CD14-positive monocyte (primary cell): ENCODE measurements around the gene CCL27. TPM values are rescaled to one million over a fixed set of nuclear protein-coding genes. Genes with fewer than 3 reads are reported as not detected.

Source experiments
- DNase-seq, 3 donors: peaks; one replicate each; pipeline ENCODE4 v3.0.0-alpha.2; 2011 to 2022
- H2AFZ ChIP-seq: 2 replicates; pipeline ENCODE4 v1.6.0; 2012; ENCODE audit warnings: mild to moderate bottlenecking, low read depth, low read length, inconsistent platforms; ENCODE audit not compliant: insufficient read depth, poor library complexity, severe bottlenecking
- H3K27ac ChIP-seq, 2 donors: 1 replicate in 1 of 2; 2 replicates in 1 of 2; pipeline ENCODE4 v1.5.1; 2012 to 2013; ENCODE audit warnings: low read length in 2 of 2, control low read depth in 1 of 2, inconsistent platforms in 1 of 2, low read depth in 1 of 2, mild to moderate bottlenecking in 1 of 2
- H3K27me3 ChIP-seq, 2 donors: one replicate each; pipeline versions ENCODE4 v1.6.0 to v1.6.1; 2011 to 2013; ENCODE audit warnings: low read length in 2 of 2; ENCODE audit not compliant: control insufficient read depth in 2 of 2, insufficient read depth in 2 of 2
- H3K36me3 ChIP-seq, 2 donors: replicated peaks in 1 of 2; 1 replicate in 1 of 2; 2 replicates in 1 of 2; pipeline versions ENCODE4 v1.5.1 to v1.6.1; 2012 to 2013; ENCODE audit warnings: low read length in 2 of 2, control low read depth in 1 of 2, inconsistent platforms in 1 of 2, mild to moderate bottlenecking in 1 of 2; ENCODE audit not compliant: insufficient read depth in 2 of 2, control insufficient read depth in 1 of 2
- H3K4me1 ChIP-seq, 2 donors: 1 replicate in 1 of 2; 2 replicates in 1 of 2; pipeline versions ENCODE4 v1.5.1 to v1.6.1; 2012 to 2013; ENCODE audit warnings: low read length in 2 of 2, control low read depth in 1 of 2, inconsistent platforms in 1 of 2, mild to moderate bottlenecking in 1 of 2, moderate library complexity in 1 of 2; ENCODE audit not compliant: insufficient read depth in 2 of 2, control insufficient read depth in 1 of 2
- H3K4me2 ChIP-seq: replicated peaks from 2 replicates; pipeline ENCODE3; 2012; ENCODE audit warnings: low read length, moderate library complexity, mild to moderate bottlenecking; ENCODE audit not compliant: poor library complexity, severe bottlenecking; ENCODE audit errors: extremely low read depth
- H3K4me3 ChIP-seq, 3 experiments: fragments of 200-600 bp in 1 of 3; sonication (generic) in 1 of 3; replicated peaks in 1 of 3; 1 replicate in 2 of 3; 2 replicates in 1 of 3; pipeline ENCODE4 v1.5.1; 2011 to 2013; ENCODE audit warnings: low read length in 3 of 3, mild to moderate bottlenecking in 3 of 3, control low read depth in 2 of 3, low read depth in 2 of 3, inconsistent platforms in 1 of 3, moderate library complexity in 1 of 3
- H3K79me2 ChIP-seq: 2 replicates; pipeline ENCODE4 v1.6.0; 2012; ENCODE audit warnings: mild to moderate bottlenecking, control low read depth, inconsistent platforms, low read length, moderate library complexity; ENCODE audit not compliant: insufficient read depth
- H3K9ac ChIP-seq: 2 replicates; pipeline ENCODE4 v1.6.0; 2017; ENCODE audit warnings: low read length, mild to moderate bottlenecking; ENCODE audit not compliant: insufficient read depth, poor library complexity, severe bottlenecking
- H3K9me3 ChIP-seq, 2 donors: replicated peaks in 1 of 2; 1 replicate in 1 of 2; 2 replicates in 1 of 2; pipeline versions ENCODE4 v1.5.1 to v1.6.1; 2012 to 2013; ENCODE audit warnings: low read length in 2 of 2, control low read depth in 1 of 2; ENCODE audit not compliant: control insufficient read depth in 1 of 2, insufficient read depth in 1 of 2
- H4K20me1 ChIP-seq: 2 replicates; pipeline ENCODE4 v1.6.0; 2012; ENCODE audit warnings: mild to moderate bottlenecking, low read length, control low read depth, moderate library complexity; ENCODE audit not compliant: insufficient read depth
- H3K27ac Mint-ChIP-seq, 7 donors: one replicate each; pipeline ENCODE4 v1.8.0; 2020; ENCODE audit warnings: mild to moderate bottlenecking in 7 of 7, mixed read lengths in 7 of 7, moderate library complexity in 6 of 7, inconsistent platforms in 2 of 7
- H3K27me3 Mint-ChIP-seq, 3 donors: one replicate each; pipeline ENCODE4 v1.8.0; 2021 to 2022; ENCODE audit warnings: low read depth in 3 of 3, mild to moderate bottlenecking in 3 of 3, mixed read lengths in 3 of 3, moderate library complexity in 3 of 3, inconsistent platforms in 1 of 3
- H3K36me3 Mint-ChIP-seq, 2 donors: one replicate each; pipeline ENCODE4 v1.8.0; 2020; ENCODE audit warnings: mixed read lengths in 2 of 2, inconsistent platforms in 1 of 2, mild to moderate bottlenecking in 1 of 2
- H3K4me1 Mint-ChIP-seq: one replicate; pipeline ENCODE4 v1.8.0; 2020; ENCODE audit warnings: mild to moderate bottlenecking, mixed read lengths
- H3K4me3 Mint-ChIP-seq, 2 donors: one replicate each; pipeline ENCODE4 v1.8.0; 2020; ENCODE audit warnings: mild to moderate bottlenecking in 2 of 2, mixed read lengths in 2 of 2, moderate library complexity in 1 of 2
- H3K9me3 Mint-ChIP-seq, 7 donors: one replicate each; pipeline ENCODE4 v1.8.0; 2020 to 2022; ENCODE audit warnings: mixed read lengths in 7 of 7, mild to moderate bottlenecking in 6 of 7, moderate library complexity in 6 of 7, inconsistent platforms in 2 of 7
- WGBS: methylation state at CpG from one replicate; pipeline ENCODE4 v1.1.5; 2013; ENCODE audit warnings: missing lambda C conversion rate; ENCODE audit not compliant: insufficient coverage; 5-methylcytosine and 5-hydroxymethylcytosine counted together
- intact Hi-C, 2 donors: fragments of 100-400 bp; cut with micrococcal nuclease; formaldehyde crosslinking; loops; one replicate each; pipeline versions ENCODE4 v1.15.0 to v1.15.1; 2023
- polyA plus RNA-seq, 3 donors: library from polyadenylated mRNA; depleted of rRNA in 1 of 3; unstranded in 2 of 3; stranded (reverse) in 1 of 3; fragments of 300-500 nt in 2 of 3; fragments of >200 nt in 1 of 3; fragmentation: Illumina TruSeq in 2 of 3; gene quantifications; 1 replicate in 2 of 3; 2 replicates in 1 of 3; pipeline ENCODE4 v1.2.3, GENCODE V29; 2012 to 2021
- TF ChIP-seq, protein P1 (sequence below): fragments of 200-600 bp; IDR thresholded peaks from one replicate; pipeline ENCODE4 v1.8.0; 2022; ENCODE audit warnings: antibody characterized with exemption, mild to moderate bottlenecking

The CCL27 gene
- polyA plus RNA-seq, 3 donors: not detected

DNA sequence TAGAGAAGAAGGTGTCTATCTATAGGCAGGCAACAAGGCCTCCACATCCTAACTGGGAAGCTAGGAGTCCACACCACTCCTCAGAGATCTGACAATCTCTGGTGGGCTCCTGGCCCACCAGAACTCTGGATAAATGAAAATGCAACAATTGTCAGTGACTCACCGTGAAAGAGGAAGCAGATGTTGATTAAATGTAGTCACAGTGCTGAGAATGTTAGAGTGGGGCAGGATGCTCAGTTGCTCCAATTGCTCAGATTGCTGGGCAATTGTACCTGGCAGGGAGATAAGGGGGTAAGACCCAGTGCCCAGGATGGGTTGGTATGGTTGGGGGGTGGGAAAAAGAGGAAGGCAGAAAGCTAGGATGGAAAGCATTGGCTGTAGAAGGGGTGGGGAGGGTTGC is 24.3 kb upstream of the CCL27 start:
- Histone ChIP-seq H2AFZ (no peak overlapping the region), H3K9ac (no peak overlapping the region), H3K27me3 (no peaks in the 10 kb centered on the region), H3K27ac (no peak overlapping the region), H3K4me3 (no peak overlapping the region), H3K4me1 (peaks cover 25 to 26% of the 10 kb centered on the region in 2 donors), H3K9me3 (no peaks in the 10 kb centered on the region), H4K20me1 (no peaks in the 10 kb centered on the region), H3K4me2 (no peak overlapping the region), H3K79me2 (no peaks in the 10 kb centered on the region), H3K36me3 (no peaks in the 10 kb centered on the region)
- peak overlapping the region in 2 of 7 donors; percentile 52 to 58 for H3K27ac Mint-ChIP-seq
- TF ChIP-seq, protein P1, sequence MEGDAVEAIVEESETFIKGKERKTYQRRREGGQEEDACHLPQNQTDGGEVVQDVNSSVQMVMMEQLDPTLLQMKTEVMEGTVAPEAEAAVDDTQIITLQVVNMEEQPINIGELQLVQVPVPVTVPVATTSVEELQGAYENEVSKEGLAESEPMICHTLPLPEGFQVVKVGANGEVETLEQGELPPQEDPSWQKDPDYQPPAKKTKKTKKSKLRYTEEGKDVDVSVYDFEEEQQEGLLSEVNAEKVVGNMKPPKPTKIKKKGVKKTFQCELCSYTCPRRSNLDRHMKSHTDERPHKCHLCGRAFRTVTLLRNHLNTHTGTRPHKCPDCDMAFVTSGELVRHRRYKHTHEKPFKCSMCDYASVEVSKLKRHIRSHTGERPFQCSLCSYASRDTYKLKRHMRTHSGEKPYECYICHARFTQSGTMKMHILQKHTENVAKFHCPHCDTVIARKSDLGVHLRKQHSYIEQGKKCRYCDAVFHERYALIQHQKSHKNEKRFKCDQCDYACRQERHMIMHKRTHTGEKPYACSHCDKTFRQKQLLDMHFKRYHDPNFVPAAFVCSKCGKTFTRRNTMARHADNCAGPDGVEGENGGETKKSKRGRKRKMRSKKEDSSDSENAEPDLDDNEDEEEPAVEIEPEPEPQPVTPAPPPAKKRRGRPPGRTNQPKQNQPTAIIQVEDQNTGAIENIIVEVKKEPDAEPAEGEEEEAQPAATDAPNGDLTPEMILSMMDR: no peak
- WGBS: 0% methylated on average over 1 of the region's 1 CpG
- no peaks in the 10 kb centered on the region for H3K36me3 Mint-ChIP-seq
- H3K9me3 Mint-ChIP-seq: peaks cover 0 to 1% (median 0%) of the 10 kb centered on the region in 7 donors
- peak in 1 of 3 donors; percentile 10 for DNase-seq
- intact Hi-C loops: no loop called here
- no peak overlapping the region for H3K4me3 Mint-ChIP-seq
- peaks cover 30% of the 10 kb centered on the region for H3K4me1 Mint-ChIP-seq
- peaks cover 0 to 4% (median 3%) of the 10 kb centered on the region in 3 donors for H3K27me3 Mint-ChIP-seq

DNA sequence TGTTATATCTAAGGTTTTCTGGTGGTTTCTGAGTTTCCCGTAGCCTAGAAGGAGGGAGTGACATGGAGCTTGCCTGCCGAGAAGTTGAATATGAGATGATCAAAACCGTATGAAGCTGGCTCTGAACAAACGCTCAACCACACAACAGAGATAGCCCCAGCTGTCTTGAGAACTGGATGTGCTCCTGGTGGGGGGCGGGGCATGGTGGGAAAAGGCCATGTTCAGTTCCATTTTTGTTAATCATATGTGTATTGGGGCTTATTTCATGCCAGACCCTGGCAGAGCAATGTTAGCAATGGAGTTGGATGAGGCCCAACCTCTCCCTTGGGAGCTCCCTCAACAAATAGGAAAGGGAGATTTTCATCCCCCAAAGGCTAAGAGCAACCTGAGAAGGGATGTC is 23.8 kb upstream of the CCL27 start:
- Histone ChIP-seq H3K4me1 (peaks cover 20 to 21% of the 10 kb centered on the region in 2 donors), H3K79me2 (no peaks in the 10 kb centered on the region), H3K27me3 (no peaks in the 10 kb centered on the region), H3K27ac (no peak overlapping the region), H3K4me3 (no peak overlapping the region), H3K9me3 (no peaks in the 10 kb centered on the region), H2AFZ (no peak overlapping the region), H3K4me2 (no peak overlapping the region), H3K9ac (no peak overlapping the region), H3K36me3 (no peaks in the 10 kb centered on the region), H4K20me1 (no peaks in the 10 kb centered on the region)
- intact Hi-C loops: no loop called here
- H3K36me3 Mint-ChIP-seq: no peaks in the 10 kb centered on the region
- no peak overlapping the region for H3K4me3 Mint-ChIP-seq
- DNase-seq: no peak
- peaks cover 0 to 3% (median 0%) of the 10 kb centered on the region in 7 donors for H3K9me3 Mint-ChIP-seq
- no peak overlapping the region for H3K27ac Mint-ChIP-seq
- H3K27me3 Mint-ChIP-seq: peaks cover 0 to 6% (median 3%) of the 10 kb centered on the region in 3 donors
- TF ChIP-seq, protein P1: no peak
- WGBS: 80% methylated on average over 3 of the region's 5 CpGs
- peaks cover 29% of the 10 kb centered on the region for H3K4me1 Mint-ChIP-seq
